Erythroblast (primary cell): Measurements from ENCODE around the gene COL13A1.

Experiments
- GATA1 ChIP-seq: IDR thresholded peaks from 2 replicates; pipeline ENCODE4 v1.6.1; 2011; ENCODE audit warnings: low read depth, mild to moderate bottlenecking, control low read depth, low read length, moderate library complexity
- POLR2A ChIP-seq: IDR thresholded peaks from 2 replicates; pipeline ENCODE4 v1.6.1; 2011; ENCODE audit warnings: mild to moderate bottlenecking, low read length

- TF ChIP-seq POLR2A, result no peak
- no peak for TF ChIP-seq GATA1
Measured at GRCh38 chr10:69809318-69809717, 7.6 kb downstream of the COL13A1 start.
